Ishikawa (cell line): ENCODE data around the gene LRFN3.

ENCODE experiments used
- CEBPB ChIP-seq: IDR thresholded peaks from 2 replicates; pipeline ENCODE4 v1.6.1; 2012
- CREB1 ChIP-seq: IDR thresholded peaks from 2 replicates; pipeline ENCODE4 v1.6.1; 2012; ENCODE audit warnings: low read depth
- EGR1 ChIP-seq: IDR thresholded peaks from 2 replicates; pipeline ENCODE4 v1.6.1; 2012
- EP300 ChIP-seq: IDR thresholded peaks from 2 replicates; pipeline ENCODE4 v1.6.1; 2012; ENCODE audit warnings: borderline replicate concordance
- FOXM1 ChIP-seq: IDR thresholded peaks from 2 replicates; pipeline ENCODE4 v1.6.1; 2012; ENCODE audit warnings: low read depth, borderline replicate concordance
- NFIC ChIP-seq: IDR thresholded peaks from 2 replicates; pipeline ENCODE4 v1.6.1; 2012
- RAD21 ChIP-seq: IDR thresholded peaks from 2 replicates; pipeline ENCODE4 v1.6.1; 2012; ENCODE audit warnings: low read depth
- TAF1 ChIP-seq: IDR thresholded peaks from 2 replicates; pipeline ENCODE4 v1.6.1; 2012; ENCODE audit warnings: low read depth, mild to moderate bottlenecking
- TCF12 ChIP-seq: IDR thresholded peaks from 2 replicates; pipeline ENCODE4 v1.6.1; 2012; ENCODE audit warnings: low read depth
- TEAD4 ChIP-seq: IDR thresholded peaks from 2 replicates; pipeline ENCODE4 v1.6.1; 2012
- YY1 ChIP-seq: IDR thresholded peaks from 2 replicates; pipeline ENCODE4 v1.6.1; 2012; ENCODE audit warnings: low read depth
- ZBTB7A ChIP-seq: IDR thresholded peaks from 2 replicates; pipeline ENCODE4 v1.6.1; 2012; ENCODE audit warnings: low read depth
- TF ChIP-seq, protein P1 (sequence below): IDR thresholded peaks from 2 replicates; pipeline ENCODE4 v1.6.1; 2012
- TF ChIP-seq, protein P2 (sequence below): IDR thresholded peaks from 2 replicates; pipeline ENCODE4 v1.6.1; 2012
- TF ChIP-seq, protein P3 (sequence below): IDR thresholded peaks from 2 replicates; pipeline ENCODE4 v1.6.1; 2012; ENCODE audit warnings: low read depth, mild to moderate bottlenecking

The LRFN3 gene

DNA sequence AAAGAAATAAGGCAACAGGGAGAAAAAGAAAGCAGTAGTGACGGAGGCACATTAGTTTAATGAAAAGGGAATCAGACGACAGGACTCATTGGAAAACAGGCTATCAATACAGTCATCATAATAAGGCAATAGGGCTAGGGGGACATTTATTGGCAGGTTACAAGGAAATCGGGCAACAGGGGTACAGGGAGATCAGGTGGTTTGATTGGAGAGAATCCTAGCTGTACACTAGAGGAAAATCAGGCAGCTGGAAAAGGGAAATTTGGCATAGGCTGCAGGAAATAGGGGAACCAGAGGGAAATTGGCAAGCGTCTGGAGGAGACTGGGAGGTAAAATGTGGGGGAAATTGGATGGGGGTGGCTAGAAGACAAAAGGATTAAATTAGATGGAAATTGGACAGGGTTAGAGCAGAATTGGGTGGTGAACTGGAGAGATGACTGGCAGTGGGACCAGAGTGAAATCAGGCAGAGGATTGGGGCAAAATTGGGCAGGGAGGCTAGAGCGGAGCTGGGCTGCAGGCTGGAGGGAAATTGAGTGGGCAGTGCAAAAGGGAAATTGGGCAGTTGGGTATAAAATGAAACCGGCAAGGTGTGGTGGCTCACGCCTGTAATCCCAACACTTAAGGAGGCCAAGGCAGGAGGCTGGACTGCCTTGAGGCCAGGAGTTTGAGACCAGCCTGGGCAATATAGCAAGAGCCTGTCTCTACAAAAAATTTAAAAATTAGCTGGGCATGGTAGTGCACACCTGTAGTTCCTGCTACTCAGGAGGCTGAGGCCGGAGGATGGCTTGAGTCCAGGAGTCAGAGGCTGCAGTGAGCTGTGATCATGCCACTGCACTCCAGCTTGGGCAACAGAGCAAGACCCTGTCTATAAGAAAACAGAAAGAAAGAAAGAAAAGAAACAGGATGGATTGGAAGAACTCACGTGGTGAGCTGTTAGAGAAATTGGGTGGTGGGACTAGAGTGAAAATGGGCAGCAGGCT is 7.4 kb downstream of the LRFN3 start:
- TF ChIP-seq EP300 (no peak), CREB1 (no peak), TAF1 (no peak), NFIC (no peak), ZBTB7A (no peak), YY1 (no peak), FOXM1 (no peak), TEAD4 (no peak), TCF12 (no peak), RAD21 (no peak), CEBPB (no peak), EGR1 (no peak)
- TF ChIP-seq, protein P1, sequence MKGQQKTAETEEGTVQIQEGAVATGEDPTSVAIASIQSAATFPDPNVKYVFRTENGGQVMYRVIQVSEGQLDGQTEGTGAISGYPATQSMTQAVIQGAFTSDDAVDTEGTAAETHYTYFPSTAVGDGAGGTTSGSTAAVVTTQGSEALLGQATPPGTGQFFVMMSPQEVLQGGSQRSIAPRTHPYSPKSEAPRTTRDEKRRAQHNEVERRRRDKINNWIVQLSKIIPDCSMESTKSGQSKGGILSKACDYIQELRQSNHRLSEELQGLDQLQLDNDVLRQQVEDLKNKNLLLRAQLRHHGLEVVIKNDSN, result no peak
- TF ChIP-seq, protein P2, sequence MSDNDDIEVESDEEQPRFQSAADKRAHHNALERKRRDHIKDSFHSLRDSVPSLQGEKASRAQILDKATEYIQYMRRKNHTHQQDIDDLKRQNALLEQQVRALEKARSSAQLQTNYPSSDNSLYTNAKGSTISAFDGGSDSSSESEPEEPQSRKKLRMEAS, result no peak
- TF ChIP-seq, protein P3, sequence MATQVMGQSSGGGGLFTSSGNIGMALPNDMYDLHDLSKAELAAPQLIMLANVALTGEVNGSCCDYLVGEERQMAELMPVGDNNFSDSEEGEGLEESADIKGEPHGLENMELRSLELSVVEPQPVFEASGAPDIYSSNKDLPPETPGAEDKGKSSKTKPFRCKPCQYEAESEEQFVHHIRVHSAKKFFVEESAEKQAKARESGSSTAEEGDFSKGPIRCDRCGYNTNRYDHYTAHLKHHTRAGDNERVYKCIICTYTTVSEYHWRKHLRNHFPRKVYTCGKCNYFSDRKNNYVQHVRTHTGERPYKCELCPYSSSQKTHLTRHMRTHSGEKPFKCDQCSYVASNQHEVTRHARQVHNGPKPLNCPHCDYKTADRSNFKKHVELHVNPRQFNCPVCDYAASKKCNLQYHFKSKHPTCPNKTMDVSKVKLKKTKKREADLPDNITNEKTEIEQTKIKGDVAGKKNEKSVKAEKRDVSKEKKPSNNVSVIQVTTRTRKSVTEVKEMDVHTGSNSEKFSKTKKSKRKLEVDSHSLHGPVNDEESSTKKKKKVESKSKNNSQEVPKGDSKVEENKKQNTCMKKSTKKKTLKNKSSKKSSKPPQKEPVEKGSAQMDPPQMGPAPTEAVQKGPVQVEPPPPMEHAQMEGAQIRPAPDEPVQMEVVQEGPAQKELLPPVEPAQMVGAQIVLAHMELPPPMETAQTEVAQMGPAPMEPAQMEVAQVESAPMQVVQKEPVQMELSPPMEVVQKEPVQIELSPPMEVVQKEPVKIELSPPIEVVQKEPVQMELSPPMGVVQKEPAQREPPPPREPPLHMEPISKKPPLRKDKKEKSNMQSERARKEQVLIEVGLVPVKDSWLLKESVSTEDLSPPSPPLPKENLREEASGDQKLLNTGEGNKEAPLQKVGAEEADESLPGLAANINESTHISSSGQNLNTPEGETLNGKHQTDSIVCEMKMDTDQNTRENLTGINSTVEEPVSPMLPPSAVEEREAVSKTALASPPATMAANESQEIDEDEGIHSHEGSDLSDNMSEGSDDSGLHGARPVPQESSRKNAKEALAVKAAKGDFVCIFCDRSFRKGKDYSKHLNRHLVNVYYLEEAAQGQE, result no peak

DNA sequence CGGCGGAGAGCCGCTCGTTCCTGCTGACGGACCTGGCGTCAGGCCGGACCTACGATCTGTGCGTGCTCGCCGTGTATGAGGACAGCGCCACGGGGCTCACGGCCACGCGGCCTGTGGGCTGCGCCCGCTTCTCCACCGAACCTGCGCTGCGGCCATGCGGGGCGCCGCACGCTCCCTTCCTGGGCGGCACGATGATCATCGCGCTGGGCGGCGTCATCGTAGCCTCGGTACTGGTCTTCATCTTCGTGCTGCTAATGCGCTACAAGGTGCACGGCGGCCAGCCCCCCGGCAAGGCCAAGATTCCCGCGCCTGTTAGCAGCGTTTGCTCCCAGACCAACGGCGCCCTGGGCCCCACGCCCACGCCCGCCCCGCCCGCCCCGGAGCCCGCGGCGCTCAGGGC is 8.4 kb downstream of the LRFN3 start:
- TF ChIP-seq, protein P1, result no peak
- TF ChIP-seq, protein P3, result no peak
- TF ChIP-seq RAD21 (no peak), TEAD4 (no peak), TCF12 (no peak), EP300 (no peak), NFIC (no peak), ZBTB7A (no peak), CREB1 (no peak), TAF1 (no peak), EGR1 (no peak), FOXM1 (no peak), YY1 (no peak), CEBPB (no peak)
- TF ChIP-seq, protein P2, result no peak

DNA sequence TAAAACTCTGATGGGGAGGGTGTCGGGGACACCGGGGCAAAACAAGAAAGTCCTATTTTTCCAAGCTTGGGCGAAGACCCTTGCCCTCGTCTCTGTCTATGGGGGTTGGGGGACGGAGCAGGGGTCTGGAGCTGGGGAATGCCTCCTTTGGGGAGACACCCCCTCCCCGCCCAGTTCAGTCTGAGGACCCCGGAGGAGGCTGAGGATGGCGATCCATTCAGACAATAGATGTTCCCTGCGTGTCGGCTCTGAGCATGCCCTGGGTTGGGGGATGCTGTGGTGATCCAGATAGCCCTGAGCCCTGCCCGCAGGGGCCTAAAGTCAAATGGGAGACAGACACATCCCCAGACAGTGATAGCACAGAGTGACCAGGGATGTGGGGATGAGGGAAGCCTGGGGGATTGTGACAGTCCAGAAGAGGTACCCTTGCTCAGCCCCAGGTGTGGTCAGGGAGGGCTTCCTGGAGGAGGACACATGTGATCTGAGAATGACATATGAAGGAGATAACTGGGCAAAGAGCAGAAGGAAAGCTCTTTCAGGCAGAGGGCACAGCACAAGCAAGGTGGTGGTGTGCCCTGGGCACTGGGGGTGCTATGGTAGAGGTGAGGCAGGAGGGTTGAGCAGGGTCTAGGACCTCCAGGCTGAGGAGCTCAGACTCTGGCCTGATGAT is 9.1 kb downstream of the LRFN3 start:
- TF ChIP-seq CEBPB (no peak), TCF12 (no peak), TAF1 (no peak), TEAD4 (no peak)

DNA sequence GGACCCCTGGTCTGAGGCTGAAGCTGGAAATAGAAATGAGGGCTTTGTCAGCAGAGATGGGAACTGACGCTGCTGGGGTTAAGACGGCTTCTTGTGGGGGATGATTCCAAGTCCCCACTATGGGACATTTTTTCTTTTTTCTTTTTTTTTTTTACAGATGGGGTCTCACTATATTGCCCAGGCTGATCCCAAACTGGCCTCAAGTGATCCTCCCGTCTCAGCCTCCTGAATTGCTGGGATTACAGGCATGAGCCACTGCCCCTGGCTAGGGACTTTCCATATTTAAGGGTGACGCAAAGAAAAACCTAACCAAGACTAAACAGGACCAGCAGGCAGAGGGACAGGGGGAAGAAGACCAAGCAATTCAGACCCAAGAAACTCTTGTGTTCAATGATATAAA is 10.0 kb downstream of the LRFN3 start:
- TF ChIP-seq EGR1, result no peak
- TF ChIP-seq TEAD4, result no peak
- TF ChIP-seq, protein P1, result no peak
- TF ChIP-seq NFIC, result no peak
- no peak for TF ChIP-seq ZBTB7A
- TF ChIP-seq YY1, result no peak
- TF ChIP-seq FOXM1, result no peak
- TF ChIP-seq, protein P2, result no peak
- TF ChIP-seq RAD21, result no peak
